ENCODE measurements around the gene C3orf52.

The C3orf52 gene

GRCh38 chr3:112129925-112130637, 43.9 kb downstream of the C3orf52 start:
- H3K4me3 ChIP-seq (replicated peaks; ENCODE audit: low read depth, low read length) = peak overlapping the region; percentile 74
- no peaks in the 10 kb centered on the region for H3K27me3 ChIP-seq (replicated peaks; ENCODE audit: control insufficient read depth, insufficient read depth, low read length)
- peaks cover 15% of the 10 kb centered on the region for H3K36me3 ChIP-seq (ENCODE audit: control insufficient read depth, insufficient read depth, low read length)
- TF ChIP-seq, protein P1, sequence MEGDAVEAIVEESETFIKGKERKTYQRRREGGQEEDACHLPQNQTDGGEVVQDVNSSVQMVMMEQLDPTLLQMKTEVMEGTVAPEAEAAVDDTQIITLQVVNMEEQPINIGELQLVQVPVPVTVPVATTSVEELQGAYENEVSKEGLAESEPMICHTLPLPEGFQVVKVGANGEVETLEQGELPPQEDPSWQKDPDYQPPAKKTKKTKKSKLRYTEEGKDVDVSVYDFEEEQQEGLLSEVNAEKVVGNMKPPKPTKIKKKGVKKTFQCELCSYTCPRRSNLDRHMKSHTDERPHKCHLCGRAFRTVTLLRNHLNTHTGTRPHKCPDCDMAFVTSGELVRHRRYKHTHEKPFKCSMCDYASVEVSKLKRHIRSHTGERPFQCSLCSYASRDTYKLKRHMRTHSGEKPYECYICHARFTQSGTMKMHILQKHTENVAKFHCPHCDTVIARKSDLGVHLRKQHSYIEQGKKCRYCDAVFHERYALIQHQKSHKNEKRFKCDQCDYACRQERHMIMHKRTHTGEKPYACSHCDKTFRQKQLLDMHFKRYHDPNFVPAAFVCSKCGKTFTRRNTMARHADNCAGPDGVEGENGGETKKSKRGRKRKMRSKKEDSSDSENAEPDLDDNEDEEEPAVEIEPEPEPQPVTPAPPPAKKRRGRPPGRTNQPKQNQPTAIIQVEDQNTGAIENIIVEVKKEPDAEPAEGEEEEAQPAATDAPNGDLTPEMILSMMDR (IDR thresholded peaks at IDR 0.05; ENCODE audit: insufficient read depth, low read length, poor library complexity, severe bottlenecking) = no peak
- no peak for DNase-seq (ENCODE audit: extremely low read depth, insufficient read length)

GRCh38 chr3:112130638-112130993, 44.4 kb downstream of the C3orf52 start:
- H3K4me3 ChIP-seq (replicated peaks; ENCODE audit: low read depth, low read length) = peak overlapping the region; percentile 74
- peaks cover 10% of the 10 kb centered on the region for H3K36me3 ChIP-seq (ENCODE audit: control insufficient read depth, insufficient read depth, low read length)
- H3K27me3 ChIP-seq (replicated peaks; ENCODE audit: control insufficient read depth, insufficient read depth, low read length) = no peaks in the 10 kb centered on the region
- TF ChIP-seq, protein P1 (IDR thresholded peaks at IDR 0.05; ENCODE audit: insufficient read depth, low read length, poor library complexity, severe bottlenecking) = no peak
- DNase-seq (ENCODE audit: extremely low read depth, insufficient read length) = no peak

DNA sequence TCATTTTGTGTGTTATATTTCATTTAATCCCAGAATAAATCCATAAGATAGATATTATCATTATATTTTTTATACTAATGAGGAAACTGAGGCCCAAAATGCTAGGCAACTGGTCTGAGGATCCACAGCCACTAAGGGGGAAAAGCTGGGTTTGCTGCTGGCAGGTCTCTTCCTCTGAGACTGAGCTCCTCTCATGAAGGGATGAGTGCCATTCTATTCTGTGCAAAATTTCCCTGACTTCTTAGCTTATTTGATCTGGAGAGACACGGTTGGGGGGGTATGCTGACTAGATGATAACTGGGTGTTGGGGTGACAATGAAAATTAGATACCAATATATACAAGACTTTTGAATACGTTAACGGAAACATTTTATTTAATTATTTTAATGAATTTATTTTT, 44.9 kb downstream of the C3orf52 start:
- no peak for DNase-seq (ENCODE audit: extremely low read depth, insufficient read length)
- Histone ChIP-seq H3K36me3 (ENCODE audit: control insufficient read depth, insufficient read depth, low read length) (peaks cover 6% of the 10 kb centered on the region), H3K27me3 (replicated peaks; ENCODE audit: control insufficient read depth, insufficient read depth, low read length) (no peaks in the 10 kb centered on the region), H3K4me3 (replicated peaks; ENCODE audit: low read depth, low read length) (peak overlapping the region; percentile 74)
- TF ChIP-seq, protein P1 (IDR thresholded peaks at IDR 0.05; ENCODE audit: insufficient read depth, low read length, poor library complexity, severe bottlenecking) = no peak

GRCh38 chr3:112132088-112132487, 45.9 kb downstream of the C3orf52 start:
- H3K4me3 ChIP-seq (replicated peaks; ENCODE audit: low read depth, low read length) = peak overlapping the region; percentile 74
- DNase-seq (ENCODE audit: extremely low read depth, insufficient read length) = no peak
- peaks cover 3% of the 10 kb centered on the region; the same call in 1 of the 2 replicates for H3K36me3 ChIP-seq (ENCODE audit: control insufficient read depth, insufficient read depth, low read length)
- TF ChIP-seq, protein P1 (IDR thresholded peaks at IDR 0.05; ENCODE audit: insufficient read depth, low read length, poor library complexity, severe bottlenecking) = no peak
- H3K27me3 ChIP-seq (replicated peaks; ENCODE audit: control insufficient read depth, insufficient read depth, low read length) = no peaks in the 10 kb centered on the region

DNA sequence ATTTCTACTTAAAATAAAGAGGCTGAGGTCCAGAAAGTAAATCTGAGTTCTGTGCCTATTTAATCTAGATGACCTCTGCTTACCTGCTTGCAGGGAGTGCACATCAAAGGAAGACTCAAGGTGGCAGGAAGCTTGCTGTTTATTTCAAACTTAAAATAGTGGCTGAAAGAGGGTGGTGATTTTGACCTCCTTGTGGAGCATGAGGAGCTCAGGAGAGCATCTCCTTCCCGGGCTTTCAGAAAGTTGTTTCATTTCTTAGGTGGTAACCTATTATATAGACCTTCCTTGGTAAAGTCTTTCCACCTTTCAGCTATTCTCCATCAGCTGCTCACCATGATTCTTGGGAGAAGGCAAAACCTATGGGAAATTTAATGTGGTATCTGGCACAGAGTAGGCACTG, 46.4 kb downstream of the C3orf52 start:
- DNase-seq (ENCODE audit: extremely low read depth, insufficient read length) = no peak
- peaks cover 3% of the 10 kb centered on the region; the same call in 1 of the 2 replicates for H3K36me3 ChIP-seq (ENCODE audit: control insufficient read depth, insufficient read depth, low read length)
- H3K4me3 ChIP-seq (replicated peaks; ENCODE audit: low read depth, low read length) = peak overlapping the region; percentile 74
- TF ChIP-seq, protein P1 (IDR thresholded peaks at IDR 0.05; ENCODE audit: insufficient read depth, low read length, poor library complexity, severe bottlenecking) = no peak
- no peaks in the 10 kb centered on the region for H3K27me3 ChIP-seq (replicated peaks; ENCODE audit: control insufficient read depth, insufficient read depth, low read length)

All from GM06990 (cell line).